ENCODE data around the gene MC1R.

DNA sequence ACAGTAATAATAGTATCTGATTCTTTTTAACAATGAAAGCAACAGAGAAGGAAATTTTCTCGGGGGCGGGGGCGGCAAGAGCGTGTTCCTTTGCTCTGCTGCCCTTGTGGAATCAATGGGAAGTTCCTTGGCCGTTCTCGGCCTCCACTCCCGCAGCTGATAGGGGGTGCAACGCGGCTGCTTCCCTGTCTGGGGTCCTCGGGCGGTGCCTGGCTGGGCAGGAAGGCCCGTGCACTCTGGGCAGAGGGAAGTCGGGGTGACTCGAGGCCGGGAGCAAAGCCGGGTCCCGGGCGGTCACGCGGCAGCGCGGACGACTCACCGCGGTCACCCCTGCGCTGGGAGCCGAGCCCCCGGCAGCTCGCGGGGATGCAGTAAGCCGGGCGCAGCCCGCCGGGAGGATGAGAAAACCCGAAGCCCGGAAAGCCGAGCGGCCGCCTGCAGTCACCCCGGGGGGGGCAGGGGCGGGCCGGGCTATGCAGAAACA, 7.0 kb downstream of the MC1R start:
- TF ChIP-seq CTCF (conservative IDR thresholded peaks at IDR 0.05; ENCODE audit: low read depth, low read length) = no peak
- TF ChIP-seq EZH2 (IDR thresholded peaks at IDR 0.05; ENCODE audit: borderline replicate concordance, low read depth, low read length, poor library complexity, severe bottlenecking) = no peak
